ENCODE data around the gene SNED1.
"Not testable (repeated sequence)": the region's sequence is repeated elsewhere in the genome, so short reads cannot be mapped to it uniquely, and the experiment has no call there.

The SNED1 gene

GRCh38 chr2:241088376-241088775 lies 90.0 kb downstream of the SNED1 start:
- DNase-seq, result no peak

GRCh38 chr2:241088791-241089732 lies 90.6 kb downstream of the SNED1 start:
- no peak for DNase-seq

GRCh38 chr2:241091201-241091600 lies 92.8 kb downstream of the SNED1 start:
- no peak for DNase-seq

- no peak for DNase-seq
These were observed 93.5 kb downstream of the SNED1 start for GRCh38 chr2:241091734-241092445.

GRCh38 chr2:241092677-241093076 lies 94.3 kb downstream of the SNED1 start:
- DNase-seq, result no peak

- DNase-seq, result not testable (repeated sequence)
These were observed 94.8 kb downstream of the SNED1 start for GRCh38 chr2:241093133-241093781.

- DNase-seq, result no peak
These were observed 95.8 kb downstream of the SNED1 start for GRCh38 chr2:241094172-241094571.

GRCh38 chr2:241094924-241095420 lies 96.6 kb downstream of the SNED1 start:
- no peak for DNase-seq

GRCh38 chr2:241095594-241096290 lies 97.3 kb downstream of the SNED1 start:
- DNase-seq, result no peak

- DNase-seq, result no peak
These were observed 98.6 kb downstream of the SNED1 start for GRCh38 chr2:241096979-241097378.

- no peak for DNase-seq
These were observed 100.8 kb downstream of the SNED1 start for GRCh38 chr2:241099246-241099645.

GRCh38 chr2:241102239-241102803 lies 103.9 kb downstream of the SNED1 start, which contains the start of gene MTERF4:
TSS of gene MTERF4 (minus strand) at chr2:241102287. CDS start at chr2:241102273, 14 bp downstream.
- peak; percentile 57 for DNase-seq

GRCh38 chr2:241103176-241103595 lies 104.8 kb downstream of the SNED1 start:
- DNase-seq, result peak; percentile 2

GRCh38 chr2:241104611-241105010 lies 106.2 kb downstream of the SNED1 start:
- DNase-seq, result not testable (repeated sequence)

GRCh38 chr2:241105641-241106040 lies 107.2 kb downstream of the SNED1 start:
- no peak for DNase-seq

- DNase-seq, result no peak
These were observed 108.8 kb downstream of the SNED1 start for GRCh38 chr2:241107031-241107783.

- DNase-seq, result no peak
These were observed 110.1 kb downstream of the SNED1 start for GRCh38 chr2:241108271-241109209.

- no peak for DNase-seq
These were observed 111.0 kb downstream of the SNED1 start for GRCh38 chr2:241109210-241110088.

- no peak for DNase-seq
These were observed 111.7 kb downstream of the SNED1 start for GRCh38 chr2:241110089-241110606.

Measured in DMS79 (cell line).